Measurements from ENCODE around the gene PRAC2.
A peak's percentile ranks its signal among the peaks of the same experiment; 100 is the strongest.
"Not testable (repeated sequence)": the region's sequence is repeated elsewhere in the genome, so short reads cannot be mapped to it uniquely, and the experiment has no call there.

Gene PRAC2

DNA sequence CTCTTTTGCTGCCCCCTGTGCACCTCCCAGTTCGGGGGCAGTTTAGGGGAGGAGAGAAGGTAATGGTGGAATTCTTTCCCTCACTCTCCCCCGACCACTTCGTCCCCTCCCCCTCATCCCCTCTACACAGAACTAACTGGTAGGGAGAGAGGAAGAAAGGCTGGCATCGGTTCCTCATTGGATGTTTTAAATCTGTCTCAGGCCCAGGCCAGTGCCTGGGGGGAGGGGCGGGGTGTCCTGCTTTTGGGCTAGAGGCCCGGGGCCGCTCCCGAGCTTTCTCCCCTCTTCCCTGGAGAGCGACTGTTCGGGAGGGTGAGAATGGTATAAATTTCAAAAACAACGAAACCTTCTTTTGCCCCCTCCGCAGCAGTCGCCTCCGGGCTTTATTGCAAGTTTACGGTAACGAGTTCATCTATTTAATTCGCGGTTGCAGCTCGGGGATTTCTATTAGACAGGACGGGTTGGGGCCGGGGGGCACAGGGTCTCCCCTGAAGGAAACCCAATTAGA is at the start of gene PRAC2:
PRAC2 (plus strand) TSS at position 271 of the 508 bp plus-strand sequence. CDS start 1,226 bp downstream, outside the sequence.
- no peak for DNase-seq (ENCODE audit: low read depth in 2 of 2)

DNA sequence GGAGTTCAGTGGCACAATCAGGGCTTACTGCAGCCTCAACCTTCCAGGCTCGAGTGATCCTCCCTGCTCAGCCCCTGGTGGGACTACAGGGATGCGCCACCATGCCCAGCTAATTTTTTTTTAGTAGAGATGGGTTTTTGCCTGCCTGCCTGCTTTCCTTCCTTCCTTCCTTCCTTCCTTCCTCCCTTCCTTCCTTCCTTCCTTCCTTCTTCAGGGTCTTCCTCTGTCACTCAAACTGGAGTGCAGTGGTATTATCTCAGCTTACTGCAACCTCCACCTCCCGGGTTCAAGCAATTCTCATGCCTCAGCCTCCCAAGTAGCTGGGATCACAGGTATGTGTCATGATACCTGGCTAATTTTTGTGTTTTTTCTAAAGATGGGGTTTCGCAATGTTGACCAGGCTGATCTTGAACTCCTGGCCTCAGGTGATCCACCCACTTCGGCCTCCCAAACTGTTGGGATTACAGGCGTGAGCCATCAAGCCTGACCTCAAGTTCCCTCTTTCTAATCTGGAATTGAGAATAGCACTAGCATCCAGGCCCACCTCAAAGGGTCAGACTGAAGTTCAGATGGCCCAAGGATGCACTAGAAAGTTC is 45.9 kb upstream of the PRAC2 start:
- no peak for DNase-seq (ENCODE audit: low read depth in 2 of 2)

DNA sequence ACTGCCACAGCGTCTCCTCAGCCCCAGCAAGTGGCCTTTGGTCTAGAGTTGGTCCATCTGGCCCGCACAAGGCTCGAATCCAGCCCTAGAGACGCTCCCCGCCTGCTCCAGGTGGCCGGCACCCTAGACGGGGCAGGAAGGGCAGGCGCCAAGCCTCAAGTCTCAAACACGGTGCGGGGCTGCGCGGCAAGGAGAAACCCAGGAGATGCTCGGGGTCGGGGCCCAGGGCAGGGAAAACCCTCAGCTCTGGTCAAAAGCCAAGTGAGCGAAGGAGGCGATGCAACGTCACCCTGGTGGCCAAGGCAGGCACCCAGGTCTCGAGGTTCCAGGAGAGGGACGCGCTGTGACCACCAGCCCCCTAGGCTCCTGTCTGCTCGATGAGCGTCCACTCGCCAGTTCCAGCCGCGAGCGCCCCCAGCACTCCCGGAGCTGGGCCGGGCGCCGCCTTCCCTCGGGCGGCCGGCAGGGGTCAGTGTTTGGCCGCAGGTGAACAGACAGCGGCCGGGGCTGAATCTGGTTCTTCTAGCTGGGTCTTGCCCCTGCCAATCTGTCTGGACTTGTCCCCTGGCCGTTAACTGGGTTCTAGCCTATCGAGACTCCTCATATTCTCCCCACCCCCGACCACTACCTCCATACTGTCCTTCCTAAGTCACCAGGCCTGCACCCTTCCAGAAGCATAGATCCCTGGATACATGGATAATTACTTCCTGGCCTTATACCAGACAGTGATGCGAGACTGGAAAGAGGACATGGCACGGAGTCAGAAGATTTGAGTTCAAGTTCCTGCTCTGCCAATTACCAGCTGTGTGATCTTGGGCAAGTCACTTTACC is 44.6 kb upstream of the PRAC2 start:
- DNase-seq (ENCODE audit: low read depth in 2 of 2): peak; percentile 44 to 47

GRCh38 chr17:48679385-48680096 is 43.4 kb upstream of the PRAC2 start:
- DNase-seq (ENCODE audit: low read depth in 2 of 2): no peak

GRCh38 chr17:48681609-48682008 is 41.4 kb upstream of the PRAC2 start:
- DNase-seq (ENCODE audit: low read depth in 2 of 2): no peak

GRCh38 chr17:48690655-48691054 is 32.3 kb upstream of the PRAC2 start:
- DNase-seq (ENCODE audit: low read depth in 2 of 2): no peak

DNA sequence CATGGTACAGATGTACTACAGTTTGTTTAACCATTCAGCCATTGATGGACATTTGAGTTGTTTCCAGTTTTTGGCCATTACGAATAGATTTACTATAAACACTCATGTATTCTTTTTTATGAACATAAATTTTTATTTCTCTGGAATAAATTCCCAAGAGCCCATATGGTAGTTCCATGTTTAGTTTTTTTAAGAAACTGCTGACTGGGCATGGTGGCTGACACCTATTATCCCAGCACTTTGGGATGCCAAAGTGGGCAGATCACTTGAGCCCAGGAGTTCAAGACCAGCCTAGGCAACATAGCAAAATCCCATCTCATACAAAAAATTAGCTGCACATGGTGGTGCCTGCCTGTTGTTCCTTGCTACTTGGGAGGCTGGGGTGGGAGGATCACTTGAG is 30.9 kb upstream of the PRAC2 start:
- no peak for DNase-seq (ENCODE audit: low read depth in 2 of 2)

- no peak for DNase-seq (ENCODE audit: low read depth in 2 of 2)
Observed at GRCh38 chr17:48693178-48693577, 29.8 kb upstream of the PRAC2 start.

GRCh38 chr17:48701864-48702532 is 21.0 kb upstream of the PRAC2 start:
- no peak for DNase-seq (ENCODE audit: low read depth in 2 of 2)

GRCh38 chr17:48704361-48705248 is 18.4 kb upstream of the PRAC2 start:
- no peak for DNase-seq (ENCODE audit: low read depth in 2 of 2)

GRCh38 chr17:48711128-48711527 is 11.9 kb upstream of the PRAC2 start:
- DNase-seq (ENCODE audit: low read depth in 2 of 2): no peak

DNA sequence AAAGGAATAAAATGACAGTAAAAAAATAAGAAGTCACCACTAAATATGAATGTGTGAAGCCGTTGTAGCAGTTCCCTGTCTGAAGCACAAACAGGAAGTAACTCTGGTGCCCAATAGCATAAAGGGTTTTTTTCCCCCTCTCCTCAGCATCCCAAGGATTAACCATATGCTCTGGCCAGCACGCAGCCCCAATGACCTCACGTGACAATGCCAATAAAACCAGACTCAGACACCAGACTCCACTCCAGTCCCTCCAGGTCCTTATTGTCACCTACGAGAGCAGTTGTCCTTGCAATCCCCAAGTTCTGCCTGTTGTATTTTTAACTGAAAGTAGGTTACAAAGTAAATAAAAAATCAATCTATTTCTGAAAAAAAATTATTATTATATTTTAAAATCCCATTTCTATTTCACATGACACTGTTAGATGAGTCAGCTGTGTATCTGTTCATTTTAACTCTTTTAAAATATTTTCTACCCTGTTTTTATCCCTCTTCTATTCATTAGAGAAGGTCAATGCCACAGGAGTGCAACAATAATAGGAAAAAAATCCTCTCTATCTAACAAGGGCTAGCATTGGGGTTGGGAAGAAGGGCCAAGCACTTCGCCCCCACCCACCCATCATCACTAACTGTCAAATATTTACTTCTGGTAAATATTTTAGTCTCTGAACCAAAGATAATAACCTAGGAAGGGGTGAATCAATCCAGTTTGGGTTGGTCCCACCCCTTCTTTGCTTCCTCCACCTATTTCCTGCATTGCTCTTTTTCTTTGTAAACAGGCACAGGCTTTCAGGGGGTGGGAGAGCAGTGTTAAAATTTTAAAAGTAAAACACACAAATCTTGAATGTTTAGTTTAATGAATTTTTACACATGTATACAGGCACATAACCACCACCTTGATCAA is 7.2 kb upstream of the PRAC2 start:
- no peak for DNase-seq (ENCODE audit: low read depth in 2 of 2)

DNA sequence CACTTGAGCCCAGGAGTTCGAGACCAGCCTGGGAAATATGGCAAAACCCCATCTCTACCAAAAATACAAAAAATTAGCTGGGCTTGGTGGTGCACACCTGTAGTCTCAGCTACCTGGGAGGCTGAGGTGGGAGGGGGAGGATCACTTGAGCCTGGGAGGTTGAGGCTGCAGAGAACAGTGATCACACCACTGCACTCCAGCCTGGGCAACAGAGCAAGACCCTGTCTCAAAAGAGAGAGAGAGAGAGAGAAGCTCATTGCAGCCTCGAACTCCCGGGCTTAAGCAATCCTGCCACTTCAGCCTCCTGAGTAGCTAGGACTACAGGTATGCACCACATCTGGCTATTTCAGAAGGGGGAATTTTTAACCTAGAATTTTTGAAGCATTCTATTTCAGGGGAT is 6.4 kb upstream of the PRAC2 start:
- not testable (repeated sequence) for DNase-seq (ENCODE audit: low read depth in 2 of 2)

- DNase-seq (ENCODE audit: low read depth in 2 of 2): no peak
Observed at GRCh38 chr17:48717367-48718226, 5.4 kb upstream of the PRAC2 start.

DNA sequence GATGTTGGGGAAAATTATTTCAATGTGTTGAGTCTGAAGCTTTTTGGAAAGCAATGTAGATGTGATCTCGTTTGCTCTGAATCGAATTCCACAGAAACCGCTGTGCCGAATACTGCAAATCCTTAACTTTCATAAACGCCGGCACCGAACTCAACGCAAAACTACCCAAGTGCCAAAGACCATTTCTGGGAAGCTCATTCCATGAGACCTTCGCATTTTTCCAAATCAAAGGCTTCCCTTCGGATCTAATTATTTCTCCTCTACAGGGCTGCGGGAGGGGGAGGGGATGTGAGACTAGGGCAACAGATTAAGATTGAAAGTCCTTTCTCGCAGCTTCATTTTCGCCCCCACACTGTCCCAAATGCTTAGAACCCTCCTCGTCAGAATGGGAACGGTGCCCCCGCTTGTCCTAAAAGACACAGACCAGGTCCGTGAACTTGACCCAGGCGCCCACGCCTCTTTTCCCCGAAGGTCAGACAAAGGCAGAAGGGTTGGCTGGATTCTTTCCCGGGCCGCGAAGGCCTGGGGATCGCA is 4.7 kb upstream of the PRAC2 start:
- no peak for DNase-seq (ENCODE audit: low read depth in 2 of 2)

DNA sequence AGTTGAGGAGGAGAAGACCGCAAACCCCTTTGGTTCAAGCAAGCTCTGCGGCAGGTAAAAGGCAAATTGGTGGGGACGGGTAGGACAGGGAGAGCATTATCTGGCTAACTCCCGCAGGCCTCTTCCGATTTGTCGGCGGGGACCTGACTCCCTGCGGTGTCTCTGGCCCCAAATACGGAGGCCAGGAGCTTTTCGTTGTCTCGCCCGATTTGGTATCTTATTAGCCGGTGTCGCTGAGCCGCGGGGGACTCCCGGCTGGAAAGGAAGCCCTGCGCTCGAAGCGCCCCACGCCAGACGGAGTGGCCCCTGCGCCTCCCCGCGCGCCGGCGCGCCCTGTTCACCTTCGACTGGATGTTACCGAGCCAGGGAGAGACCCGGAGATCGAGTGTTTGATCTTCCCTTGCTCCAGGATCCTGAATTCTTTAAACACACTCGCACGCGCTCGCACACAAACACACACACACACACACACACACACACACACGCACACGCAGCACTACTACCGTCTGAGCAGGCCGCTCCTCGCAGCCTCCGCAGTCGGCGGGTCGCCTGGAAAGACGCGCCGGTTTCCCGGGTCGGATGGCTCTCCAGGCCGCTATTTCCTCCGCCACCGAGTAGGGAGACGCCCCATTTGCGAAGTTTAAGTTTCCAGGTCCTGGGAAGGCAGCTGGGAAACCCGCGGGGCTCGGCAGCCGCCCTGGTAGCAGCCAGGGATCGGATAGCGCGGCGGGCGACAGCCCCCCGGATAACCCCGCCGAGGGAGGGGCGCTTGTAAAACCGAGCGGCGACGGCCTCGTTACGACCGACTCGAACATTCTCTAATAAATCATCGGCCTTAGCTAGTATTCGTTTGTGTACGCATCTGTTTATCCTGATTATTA is 4.0 kb upstream of the PRAC2 start:
- no peak for DNase-seq (ENCODE audit: low read depth in 2 of 2)

DNA sequence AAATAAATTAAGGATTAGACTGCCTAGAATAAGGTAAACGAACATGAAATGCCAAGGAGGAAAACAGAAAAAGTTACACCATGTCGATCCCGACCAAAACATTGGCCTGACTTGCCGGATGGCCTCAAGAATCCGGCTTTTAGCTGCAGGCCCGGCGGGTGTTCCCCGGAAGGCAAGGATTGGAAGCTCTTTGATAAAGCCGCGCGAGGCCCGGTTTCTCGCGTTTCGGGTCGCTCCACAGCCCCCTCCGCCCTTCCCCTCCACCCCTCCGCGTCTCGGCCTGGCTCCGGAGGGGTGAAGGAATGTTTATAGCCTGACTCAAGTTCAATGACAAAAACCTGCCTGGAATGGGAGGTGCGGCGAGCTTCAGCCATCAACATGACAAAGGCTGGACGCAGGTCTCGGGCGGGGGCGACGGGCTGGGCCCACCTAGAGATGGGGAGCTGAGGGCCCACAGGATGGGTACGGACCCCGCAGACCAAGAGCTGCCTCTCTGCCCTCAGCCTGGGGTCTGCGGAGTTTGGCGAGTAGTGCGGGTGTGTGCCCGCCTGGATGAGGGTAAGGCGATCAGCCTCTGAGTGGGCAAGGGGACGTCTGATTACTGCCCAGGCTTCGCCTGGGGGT is 3.2 kb upstream of the PRAC2 start:
- no peak for DNase-seq (ENCODE audit: low read depth in 2 of 2)
